Measurements from ENCODE around the gene PCDHA1. TPM values are rescaled to one million over a fixed set of nuclear protein-coding genes. Genes with fewer than 3 reads are reported as not detected.

PCDHA1 gene
- total RNA-seq, 4 donors from 2014 or later, result not detected

GRCh38 chr5:140916325-140916724 lies 130.4 kb downstream of the PCDHA1 start:
- Histone ChIP-seq H3K27me3 (no peaks in the 10 kb centered on the region), H3K4me3 (no peak overlapping the region), H3K27ac (no peak overlapping the region), H3K36me3 (no peaks in the 10 kb centered on the region), H3K4me1 (no peaks in the 10 kb centered on the region), H3K9me3 (peaks cover 0 to 18% (median 0%) of the 10 kb centered on the region in 3 donors)
- TF ChIP-seq POLR2A (IDR thresholded peaks at IDR 0.05), result no peak
- no peak for TF ChIP-seq CTCF (IDR thresholded peaks at IDR 0.05)
- TF ChIP-seq EP300 (IDR thresholded peaks at IDR 0.05), result no peak
- TF ChIP-seq POLR2AphosphoS5 (IDR thresholded peaks at IDR 0.05), result no peak
- WGBS, 2 donors (ENCODE audit: low coverage in 1 of 2), result 80% methylated on average over 1 of the region's 1 CpG
- no peak for ATAC-seq

- Histone ChIP-seq H3K9me3 (no peaks in the 10 kb centered on the region), H3K27me3 (peaks cover 27% of the 10 kb centered on the region), H3K4me3 (no peak overlapping the region), H3K4me1 (peaks cover 0 to 26% (median 11%) of the 10 kb centered on the region in 3 donors), H3K36me3 (no peaks in the 10 kb centered on the region), H3K27ac (no peak overlapping the region)
- 51 to 68% methylated on average over 4 of the region's 4 CpGs for WGBS, 2 donors (ENCODE audit: low coverage in 1 of 2)
- TF ChIP-seq EP300 (IDR thresholded peaks at IDR 0.05) (no peak), POLR2A (IDR thresholded peaks at IDR 0.05) (no peak), CTCF (IDR thresholded peaks at IDR 0.05) (no peak), POLR2AphosphoS5 (IDR thresholded peaks at IDR 0.05) (no peak)
- ATAC-seq, result no peak
Observed at GRCh38 chr5:140923601-140924000, 137.7 kb downstream of the PCDHA1 start.

GRCh38 chr5:140925806-140926442 lies 140.0 kb downstream of the PCDHA1 start, which contains the start of gene PCDHAC1:
TSS of gene PCDHAC1 (plus strand) at chr5:140926299. CDS start at chr5:140926893, 594 bp downstream.
- Histone ChIP-seq H3K4me1 (peaks cover 0 to 26% (median 11%) of the 10 kb centered on the region in 3 donors), H3K4me3 (peak within 1 kb of the TSS; percentile 45 to 61), H3K27me3 (peaks cover 33% of the 10 kb centered on the region), H3K36me3 (no peaks in the 10 kb centered on the region), H3K27ac (peak within 1 kb of the TSS in 3 of 4 donors; percentile 79 to 81 (median 80)), H3K9me3 (no peaks in the 10 kb centered on the region)
- peak; percentile 74 for ATAC-seq
- 8 to 14% methylated on average over 3 to 8 of the region's 41 CpGs for WGBS, 2 donors (ENCODE audit: low coverage in 1 of 2)
- TF ChIP-seq POLR2A (IDR thresholded peaks at IDR 0.05) (no peak), POLR2AphosphoS5 (IDR thresholded peaks at IDR 0.05) (no peak), EP300 (IDR thresholded peaks at IDR 0.05) (no peak), CTCF (IDR thresholded peaks at IDR 0.05) (no peak)

- no peak for TF ChIP-seq POLR2AphosphoS5 (IDR thresholded peaks at IDR 0.05)
- peak; percentile 75 to 94 (median 80) for TF ChIP-seq CTCF (IDR thresholded peaks at IDR 0.05)
- Histone ChIP-seq H3K4me3 (peak overlapping the region; percentile 45 to 61), H3K36me3 (no peaks in the 10 kb centered on the region), H3K27ac (peak overlapping the region in 3 of 4 donors; percentile 79 to 81 (median 80)), H3K4me1 (peaks cover 0 to 26% (median 11%) of the 10 kb centered on the region in 3 donors), H3K9me3 (no peaks in the 10 kb centered on the region), H3K27me3 (peaks cover 33% of the 10 kb centered on the region)
- peak; percentile 92 for ATAC-seq
- WGBS, 2 donors (ENCODE audit: low coverage in 1 of 2), result 0% methylated on average over 1 of the region's 74 CpGs; no CpG with 5 or more reads in 1 of the 2 donors
Observed at GRCh38 chr5:140926443-140927227, 140.7 kb downstream of the PCDHA1 start.
